ENCODE data around the gene ERG.

GRCh38 chr21:38433471-38433870, 64.8 kb downstream of the ERG start:
- TF ChIP-seq CTCF (conservative IDR thresholded peaks at IDR 0.05) (no peak), ZFX (IDR thresholded peaks at IDR 0.05) (no peak)
